IPS DF 19.7 (cell line): Measurements from ENCODE around the gene SH3PXD2A.
A peak's percentile ranks its signal among the peaks of the same experiment; 100 is the strongest.
"Not testable (repeated sequence)": the region's sequence is repeated elsewhere in the genome, so short reads cannot be mapped to it uniquely, and the experiment has no call there.

Experiments
- DNase-seq: peaks from one replicate; pipeline ENCODE4 v3.0.0-alpha.2; 2013; ENCODE audit warnings: low read depth, low spot score

The SH3PXD2A gene

DNA sequence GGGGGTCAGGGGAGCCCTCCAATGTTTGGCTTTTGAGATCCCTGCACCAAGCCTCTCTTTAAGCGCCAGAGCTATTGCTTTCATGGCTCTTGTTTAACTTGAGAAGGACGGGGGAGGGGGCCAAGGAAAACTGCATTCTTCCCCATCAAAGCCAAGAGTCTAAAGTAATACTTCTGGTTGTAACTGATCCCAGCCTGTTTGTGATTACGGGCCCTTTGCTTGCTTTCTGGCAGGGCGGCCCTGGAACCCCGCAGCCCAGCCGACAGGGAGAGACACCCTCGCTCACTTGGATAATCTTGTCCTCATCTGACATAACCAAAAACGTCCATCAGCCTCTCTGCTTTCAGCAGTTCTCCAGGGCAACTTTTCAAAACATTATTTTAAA, 207.1 kb downstream of the SH3PXD2A start:
- DNase-seq, result no peak

DNA sequence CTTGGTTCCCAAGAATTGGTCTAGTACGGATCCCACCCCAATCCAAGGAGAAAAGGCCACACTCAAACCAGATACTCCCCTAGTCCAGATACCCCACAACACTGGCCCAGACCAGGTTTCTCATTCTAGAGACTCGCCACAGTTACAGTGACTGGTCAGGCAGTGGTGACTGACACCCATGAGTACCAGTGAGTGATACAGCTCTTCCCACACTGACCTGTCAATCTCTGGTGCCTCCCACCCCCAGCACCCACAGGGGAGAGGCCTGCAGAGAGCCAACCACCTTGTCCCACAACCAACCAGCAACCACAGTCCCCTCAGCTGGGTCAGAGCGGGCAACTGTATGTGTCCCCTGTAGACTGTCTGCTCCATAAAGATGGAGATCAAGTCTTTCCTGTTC, 209.1 kb downstream of the SH3PXD2A start:
- DNase-seq, result no peak

DNA sequence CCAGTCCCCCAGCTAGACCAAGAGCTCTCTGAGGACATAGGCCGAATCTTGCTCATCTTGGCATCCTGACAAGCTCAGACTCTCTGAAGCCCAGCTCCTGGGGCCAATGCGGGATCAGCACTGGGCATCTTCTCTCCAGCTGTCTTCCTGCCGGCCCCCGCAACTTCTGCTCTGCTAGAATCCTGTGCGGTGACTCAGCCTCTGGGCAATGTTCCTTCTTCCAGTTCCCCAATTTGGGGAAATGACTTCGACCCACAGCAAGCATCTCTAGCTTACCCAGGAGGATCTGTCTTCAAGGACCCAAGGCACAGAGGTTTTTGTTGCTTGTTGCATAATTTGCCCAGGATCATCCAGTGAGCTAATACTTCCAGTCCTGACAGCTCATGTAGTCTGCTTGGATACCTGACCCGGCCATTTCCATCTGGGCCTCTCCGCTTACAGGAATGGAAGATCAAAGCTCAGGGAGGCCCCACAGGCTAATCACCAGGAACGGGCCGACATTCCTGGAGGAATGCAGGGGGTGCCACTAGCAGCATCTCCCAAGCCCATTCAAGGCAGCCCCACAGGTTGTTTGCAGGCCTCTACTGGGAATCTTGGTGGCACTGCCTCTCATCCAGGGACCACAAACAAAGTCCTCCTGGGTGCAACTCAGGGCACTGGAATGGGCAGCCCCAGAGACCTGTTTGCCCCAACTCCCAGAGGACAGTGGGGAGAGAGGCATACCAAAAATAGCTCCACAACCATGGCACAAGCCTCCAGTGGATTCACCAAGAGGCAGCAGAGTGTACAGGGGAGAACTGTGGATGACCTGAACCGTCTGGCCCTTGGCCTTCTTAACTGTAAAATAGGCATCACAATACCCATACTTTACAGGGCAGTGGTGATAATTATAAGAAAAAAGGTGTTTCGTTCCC, 210.0 kb downstream of the SH3PXD2A start:
- no peak for DNase-seq

DNA sequence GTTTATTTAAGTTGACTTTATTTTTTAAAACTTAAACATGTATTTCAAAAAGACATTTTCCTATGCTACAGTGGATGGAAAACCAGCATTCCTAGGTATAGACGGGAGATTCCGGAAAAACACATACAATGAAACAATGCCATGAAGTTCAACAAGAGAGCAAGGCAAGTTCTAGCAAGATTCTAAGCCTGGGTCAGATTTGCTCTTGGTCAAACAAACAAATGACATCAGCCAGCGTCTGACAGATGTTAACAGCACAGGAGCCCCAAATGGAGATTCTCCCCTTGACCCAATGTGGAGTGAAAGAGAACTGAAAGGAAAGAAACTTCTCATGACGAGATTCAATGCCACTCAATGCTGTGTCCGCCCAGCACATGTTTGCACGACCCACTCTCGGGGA, 212.0 kb downstream of the SH3PXD2A start:
- DNase-seq, result no peak

DNA sequence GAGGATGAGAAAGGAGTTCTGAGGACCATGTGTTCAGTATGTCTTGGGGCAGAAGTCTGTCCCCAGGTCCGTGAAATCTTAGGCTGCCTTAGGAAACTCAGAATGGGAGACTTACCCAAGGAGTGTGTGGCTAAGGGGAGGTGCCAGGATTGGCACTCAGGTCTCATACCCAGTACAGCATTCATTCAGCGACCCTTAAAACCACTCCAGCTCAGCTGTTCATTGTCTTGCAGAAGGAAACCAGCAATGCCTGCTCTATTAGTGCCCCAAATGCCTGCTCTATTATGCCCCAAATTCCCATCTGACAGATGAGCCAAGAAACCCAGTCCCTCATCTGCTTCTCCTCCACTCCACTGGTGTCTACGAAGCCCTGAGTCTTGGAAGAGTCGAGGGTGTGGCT, 214.1 kb downstream of the SH3PXD2A start:
- DNase-seq, result no peak

DNA sequence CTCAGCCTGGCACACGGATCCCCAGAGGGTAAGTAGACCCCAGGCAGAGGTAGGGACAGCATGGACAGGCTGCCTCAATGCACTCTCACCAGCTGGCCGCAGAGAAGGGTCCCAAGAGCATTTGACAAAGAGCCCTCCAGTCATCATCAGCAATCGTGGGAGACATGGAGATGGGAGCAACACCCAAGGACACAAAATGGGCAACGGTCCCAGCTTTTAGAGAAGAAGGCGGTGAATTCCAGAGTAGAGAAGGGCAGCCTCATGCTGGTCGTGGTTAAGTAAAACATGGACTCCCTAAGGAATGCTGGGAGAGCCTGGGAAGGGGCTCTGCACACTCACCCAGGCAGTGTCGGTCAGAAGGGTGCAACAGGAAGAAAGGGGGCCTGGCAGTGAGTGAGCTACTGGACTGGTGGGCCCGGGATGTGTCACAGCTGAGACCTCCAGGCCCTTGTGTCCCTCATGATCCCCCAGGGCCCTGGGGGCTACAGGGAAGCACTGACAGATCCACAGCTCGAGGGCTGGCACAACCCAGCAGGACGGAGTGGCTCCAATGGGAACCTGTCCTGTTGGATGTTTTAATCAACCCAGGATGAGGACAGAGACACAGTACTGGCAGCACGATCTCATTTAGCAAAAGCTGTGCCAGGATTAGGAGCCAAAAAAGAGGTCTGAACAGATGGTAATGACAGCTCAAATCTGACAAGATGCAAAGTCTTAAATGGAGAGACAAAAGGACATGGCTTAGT, 214.8 kb downstream of the SH3PXD2A start:
- no peak for DNase-seq

DNA sequence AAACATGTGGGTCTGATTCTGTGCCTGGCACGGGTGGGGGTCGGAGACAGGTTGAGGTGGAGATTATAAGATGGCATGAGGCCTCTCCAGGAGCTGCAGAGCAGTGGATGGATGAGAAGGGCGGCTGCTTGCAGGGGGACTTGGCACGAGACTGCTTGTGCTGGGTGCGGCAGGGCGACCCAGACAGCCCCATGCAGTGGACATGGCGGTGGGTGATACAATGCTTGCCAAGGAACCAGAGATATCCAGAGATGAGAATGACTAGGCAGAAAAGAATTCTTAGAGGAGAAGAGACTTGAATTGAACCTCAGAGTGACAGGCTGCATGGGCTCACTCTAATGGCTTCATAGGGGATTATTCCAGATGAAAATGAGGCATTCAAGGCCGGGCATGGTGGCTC, 216.4 kb downstream of the SH3PXD2A start:
- DNase-seq, result no peak

DNA sequence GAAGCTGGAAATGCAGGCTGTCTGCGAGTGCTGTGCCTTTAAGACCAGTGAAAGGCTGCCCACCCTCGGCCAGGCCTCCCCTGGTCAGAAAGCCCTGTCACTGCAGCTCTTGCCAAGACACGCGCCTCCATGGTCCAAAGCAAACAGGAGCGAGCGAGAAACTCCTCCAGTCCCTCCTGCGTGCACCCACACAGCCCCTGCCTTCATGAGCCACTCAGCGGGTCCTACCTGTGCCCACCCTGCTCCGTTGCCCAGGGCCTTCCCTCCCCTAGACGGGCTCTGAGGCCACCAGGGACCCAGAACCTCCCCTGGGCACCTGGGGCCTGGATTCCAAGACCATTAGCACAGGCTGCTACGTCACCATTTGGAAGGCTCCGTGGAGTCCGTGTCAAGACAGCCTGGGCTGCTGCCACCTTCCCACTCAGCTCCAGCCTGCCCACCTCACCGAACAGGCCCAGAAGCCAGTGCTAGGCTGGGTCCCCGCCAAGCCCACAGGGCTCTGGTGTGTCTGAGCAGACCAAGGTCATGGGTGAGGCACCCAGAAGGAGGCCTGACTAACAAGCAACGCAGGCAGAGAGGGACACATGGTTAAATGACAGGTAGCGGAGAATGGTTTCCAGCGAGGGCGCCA, 217.3 kb downstream of the SH3PXD2A start:
- no peak for DNase-seq

DNA sequence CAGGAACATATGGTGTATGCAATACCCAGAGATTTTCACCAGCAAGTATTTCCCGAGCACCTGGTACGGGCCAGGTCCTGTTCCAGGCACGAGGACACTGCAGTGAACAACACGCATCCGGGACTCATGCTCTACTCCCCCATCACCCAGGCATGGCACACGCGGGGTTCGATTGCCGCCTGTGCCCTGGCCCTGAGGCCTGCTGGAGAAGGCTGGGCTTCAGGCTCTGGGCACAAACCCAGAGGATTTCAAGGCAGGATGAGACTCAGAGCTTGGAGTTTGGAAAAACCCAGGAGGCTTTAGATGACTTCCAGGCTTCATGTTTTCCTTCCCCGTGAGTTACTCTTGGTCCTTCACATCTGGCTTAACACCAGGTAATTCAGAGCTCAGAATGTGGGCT, 218.4 kb downstream of the SH3PXD2A start:
- no peak for DNase-seq

DNA sequence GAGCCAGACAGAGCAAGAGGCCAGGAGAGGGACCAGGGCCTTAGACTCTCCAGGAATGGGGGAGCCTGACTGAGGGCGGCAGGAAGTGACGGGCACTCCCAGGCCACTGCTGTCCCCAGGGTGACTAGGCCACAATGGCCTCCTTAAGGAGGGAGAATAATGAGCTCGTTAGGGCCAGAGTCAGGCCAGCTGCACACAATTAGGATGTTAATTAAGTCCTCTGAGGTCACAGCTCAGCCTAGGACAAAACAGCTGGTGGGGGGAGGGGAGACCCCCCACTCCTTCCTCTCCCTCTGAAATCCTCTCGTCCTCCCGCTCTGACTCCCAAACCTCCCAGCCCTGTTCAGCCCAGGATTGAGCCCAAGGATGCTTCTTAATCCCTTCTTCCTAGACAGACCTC, 218.9 kb downstream of the SH3PXD2A start:
- DNase-seq, result peak; percentile 64

DNA sequence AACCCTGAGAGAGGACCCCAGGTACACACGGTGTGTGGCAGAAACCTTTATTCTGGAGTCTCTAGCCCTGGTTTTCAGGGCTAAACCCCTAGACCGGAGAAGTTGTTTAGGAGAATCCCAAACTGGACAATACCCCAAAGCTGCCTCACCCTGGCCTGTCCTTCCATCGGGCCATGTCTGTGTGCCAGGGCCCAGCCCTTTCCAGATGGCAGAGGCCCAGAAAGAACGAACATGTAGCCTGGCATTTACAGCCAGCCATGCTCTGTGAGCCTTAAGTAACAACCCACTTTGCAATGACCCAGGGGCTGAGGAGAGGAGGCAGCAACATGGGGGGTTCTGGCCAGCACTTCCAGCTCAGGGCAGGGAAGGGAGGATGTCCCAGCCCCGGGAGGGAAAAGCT, 219.8 kb downstream of the SH3PXD2A start:
- DNase-seq, result no peak

DNA sequence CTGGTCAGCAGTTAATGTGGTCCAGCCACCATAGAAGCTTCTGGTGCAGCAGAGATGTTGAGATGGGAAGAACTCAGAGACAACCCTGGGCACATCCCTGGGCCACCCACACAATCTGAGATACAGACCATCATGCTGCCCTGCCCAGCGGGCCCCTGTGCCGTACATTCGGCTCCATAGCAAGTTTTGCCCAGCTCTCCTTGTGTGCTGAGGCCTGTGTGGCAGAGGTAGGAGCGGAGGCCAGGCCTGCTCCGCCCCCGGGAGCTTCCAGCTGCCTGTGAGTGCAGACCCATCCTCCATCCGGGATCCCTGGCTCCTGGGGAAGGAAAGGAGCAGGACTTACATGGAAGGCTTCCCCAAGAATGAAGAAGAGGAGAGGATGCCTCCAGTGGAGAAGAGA, 221.5 kb downstream of the SH3PXD2A start:
- no peak for DNase-seq

DNA sequence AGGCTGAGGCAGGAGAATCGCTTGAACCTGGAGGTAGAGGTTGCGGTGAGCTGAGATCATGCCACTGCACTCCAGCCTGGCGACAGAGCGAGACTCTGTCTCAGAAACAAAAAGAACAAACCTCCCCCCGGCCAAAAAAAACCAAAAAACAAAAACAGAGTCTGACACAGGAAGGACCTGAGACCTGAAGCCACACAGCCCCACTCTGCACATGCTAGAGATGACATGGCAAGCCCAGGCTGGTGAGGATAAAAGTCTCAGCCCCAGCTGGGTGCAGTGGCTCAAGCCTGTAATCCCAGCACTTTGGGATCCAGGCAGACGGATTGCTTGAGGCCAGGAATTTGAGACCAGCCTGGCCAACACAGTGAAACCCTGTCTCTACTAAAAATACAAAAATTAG, 222.5 kb downstream of the SH3PXD2A start:
- not testable (repeated sequence) for DNase-seq

DNA sequence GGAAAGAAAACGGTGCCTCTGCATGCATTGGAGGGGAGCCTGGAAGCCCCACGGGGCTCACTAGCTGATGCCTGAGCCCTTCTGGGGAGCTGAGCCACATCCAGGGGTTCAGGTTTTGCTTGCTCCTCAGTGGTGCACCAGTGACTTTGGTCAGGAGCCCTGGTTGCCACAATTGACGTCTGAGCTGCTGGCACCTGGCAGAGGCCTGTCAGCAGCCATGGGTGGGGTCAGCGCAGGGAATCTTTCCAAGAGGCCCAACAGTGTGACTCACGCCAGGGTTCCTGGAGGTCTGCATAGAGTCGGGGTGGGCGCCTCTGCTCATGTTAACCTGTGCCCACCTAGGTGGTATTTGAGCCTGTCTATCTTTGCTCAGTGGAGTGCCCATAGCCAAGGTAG, 223.1 kb downstream of the SH3PXD2A start:
- DNase-seq, result no peak

DNA sequence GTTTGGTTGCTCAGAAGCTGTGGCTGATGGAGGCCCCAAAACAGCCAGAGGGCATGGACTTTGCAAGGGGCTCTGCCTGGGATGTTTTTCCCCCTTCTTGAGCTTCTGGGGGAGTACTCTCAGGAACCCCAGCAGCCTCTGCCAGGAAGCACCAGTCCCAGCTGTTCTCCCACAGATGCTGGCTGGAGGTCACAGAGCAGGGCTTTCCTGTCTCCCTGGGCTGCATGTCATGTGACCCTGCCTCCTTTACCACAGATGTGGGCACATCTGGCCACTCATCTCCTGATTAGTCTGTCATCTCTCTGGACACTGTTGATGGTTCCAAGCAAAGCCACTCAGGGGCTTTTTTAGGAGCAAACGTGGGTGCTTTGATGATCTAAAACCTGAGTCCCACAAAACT, 225.2 kb downstream of the SH3PXD2A start:
- no peak for DNase-seq

DNA sequence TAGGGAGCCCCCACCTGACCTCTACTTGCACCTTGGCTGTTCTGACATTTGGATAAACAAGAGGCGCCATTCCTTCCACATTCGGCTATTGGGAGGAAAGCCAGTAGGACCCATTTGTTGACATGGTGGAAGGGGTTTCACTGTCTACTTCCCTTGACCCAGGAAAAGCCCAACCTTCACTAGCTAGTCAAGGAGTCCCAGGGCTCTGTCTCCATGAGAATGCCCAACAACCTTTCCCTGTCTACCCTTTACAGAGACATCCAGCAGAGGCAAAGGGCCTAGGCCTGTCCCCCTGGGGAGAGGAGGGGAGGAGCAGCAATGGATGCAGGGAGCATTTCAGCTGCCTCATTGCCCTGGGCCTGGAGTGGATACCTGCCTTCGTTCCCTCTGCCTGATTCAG, 225.8 kb downstream of the SH3PXD2A start:
- no peak for DNase-seq

DNA sequence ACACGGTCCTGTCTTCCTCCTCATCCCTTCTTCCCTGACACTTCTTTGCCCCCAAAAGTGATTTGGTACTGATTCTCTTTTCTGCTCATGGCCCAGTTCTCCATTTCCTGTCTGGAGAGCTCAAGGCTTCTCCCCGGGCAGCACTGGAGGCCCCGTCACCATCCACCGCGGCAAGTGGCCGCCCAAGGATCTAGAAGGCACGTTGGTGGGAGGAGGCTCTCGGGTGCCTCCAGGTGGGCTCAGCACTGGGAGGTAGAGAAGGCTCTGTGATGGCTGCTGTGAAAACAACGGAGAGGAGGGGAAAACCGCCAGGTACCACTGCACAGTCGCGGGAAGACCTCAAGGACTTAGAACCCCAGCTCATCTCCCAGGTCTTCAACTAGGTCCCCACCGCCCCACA, 227.5 kb downstream of the SH3PXD2A start:
- no peak for DNase-seq

DNA sequence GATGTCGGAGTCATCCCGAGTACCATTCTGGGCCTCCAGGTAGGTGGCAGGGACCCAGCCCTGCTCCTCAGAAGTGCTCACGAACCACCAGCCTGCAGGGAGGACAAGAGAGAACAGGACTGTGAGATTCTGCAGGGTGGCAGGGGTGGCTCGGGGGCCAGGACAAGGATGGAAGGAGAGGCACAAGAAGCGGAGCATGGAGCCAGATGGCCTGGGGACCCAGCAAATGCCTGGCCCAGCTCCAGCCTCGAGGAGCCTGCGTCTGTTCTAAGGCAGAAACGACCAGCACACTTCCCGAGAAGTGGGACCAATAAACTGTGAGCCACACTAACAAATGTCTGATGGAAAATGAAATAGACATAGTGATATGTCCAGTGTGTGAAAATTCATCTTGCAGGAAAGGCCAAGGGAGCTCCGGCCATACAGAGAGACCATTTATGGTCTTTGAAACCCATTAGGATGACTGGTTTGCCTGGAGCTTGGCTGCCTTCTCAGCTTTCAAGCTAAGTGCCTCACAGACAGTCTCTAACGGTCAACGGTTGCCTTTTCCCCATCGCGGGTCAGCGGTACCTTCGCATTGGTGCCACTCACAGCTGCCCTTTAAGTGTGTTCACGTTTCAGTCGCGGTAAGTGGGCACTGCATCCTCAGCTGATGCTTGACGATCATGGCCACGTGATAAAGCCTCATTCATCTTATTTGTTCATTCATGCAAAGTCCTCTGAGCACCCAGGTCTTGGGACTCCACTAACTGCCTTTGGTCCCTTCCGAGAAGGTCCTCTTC, 228.1 kb downstream of the SH3PXD2A start:
- DNase-seq, result no peak

DNA sequence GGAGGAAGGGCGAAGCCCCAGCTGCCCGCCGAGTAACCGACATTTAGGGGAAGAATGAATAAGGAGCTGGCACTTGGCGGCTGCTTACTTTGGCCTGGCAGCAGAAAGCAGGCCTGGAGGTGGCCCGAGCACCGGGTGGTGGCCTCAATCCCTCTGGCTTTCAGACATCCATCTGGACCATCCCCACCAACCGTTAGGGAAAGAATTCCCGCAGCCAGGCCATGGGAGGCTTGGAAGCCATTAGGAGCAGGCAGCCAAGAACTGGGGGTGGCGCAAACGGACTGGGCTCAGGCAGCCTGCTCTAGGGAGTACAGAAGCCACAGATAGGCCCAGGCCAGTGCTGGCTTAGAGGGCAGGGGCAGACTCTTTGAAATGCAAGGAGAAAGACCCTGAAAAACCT, 229.2 kb downstream of the SH3PXD2A start:
- no peak for DNase-seq

DNA sequence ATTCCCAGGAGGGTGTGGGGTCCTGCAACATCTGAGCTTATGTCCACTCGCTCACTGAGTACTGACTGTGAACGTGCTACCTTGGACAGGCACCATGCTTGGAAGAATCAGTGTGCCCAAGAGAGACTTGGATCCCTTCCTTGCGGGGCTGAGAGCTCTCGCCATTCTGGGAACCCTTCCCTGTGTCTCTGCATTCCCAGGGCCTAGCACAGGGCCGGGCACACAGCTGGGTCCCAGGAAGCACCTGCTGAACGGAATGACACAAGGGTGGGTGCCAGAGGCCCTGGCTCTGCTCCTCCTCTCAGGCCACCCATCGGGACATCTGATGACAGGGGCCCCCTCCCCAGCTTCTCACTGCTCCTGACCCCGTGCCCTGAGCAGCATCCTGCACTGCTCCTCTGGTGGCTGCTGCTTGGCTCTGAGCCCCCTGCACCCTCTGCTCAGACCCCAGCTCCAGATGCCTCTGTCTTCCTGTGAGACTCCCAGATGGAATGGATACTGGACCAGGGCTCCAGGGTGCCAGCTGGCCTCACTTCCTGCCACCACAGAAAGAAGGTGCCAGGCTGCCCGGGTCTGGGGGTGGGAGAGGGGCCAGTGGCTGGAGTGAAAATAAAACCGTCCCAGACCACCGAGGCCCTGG, 232.3 kb downstream of the SH3PXD2A start:
- no peak for DNase-seq

DNA sequence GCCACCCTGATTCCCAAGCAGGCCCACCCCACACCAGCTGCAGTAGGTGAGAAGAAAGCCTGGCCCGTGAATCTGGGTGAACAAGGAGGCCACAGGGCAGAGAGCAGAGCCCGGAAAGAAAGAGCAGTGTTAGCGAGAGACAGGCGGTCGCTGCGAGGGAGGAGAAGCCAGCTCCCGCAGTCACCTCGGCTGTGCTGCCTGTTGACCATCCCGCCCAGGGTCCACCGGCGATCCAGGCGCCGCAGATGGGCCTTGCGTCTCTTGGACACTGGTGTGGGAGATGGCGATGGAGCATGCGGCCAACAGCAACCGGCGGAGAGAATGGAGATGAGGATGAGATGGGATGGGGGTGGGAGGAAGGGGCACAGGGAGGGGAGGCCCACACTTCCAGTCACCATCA, 233.1 kb downstream of the SH3PXD2A start:
- DNase-seq, result no peak
